ENCODE results near the gene ADAMTSL2. TPM values are rescaled to one million over a fixed set of nuclear protein-coding genes. Genes with fewer than 3 reads are reported as not detected.

ADAMTSL2 gene
- total and polyA plus RNA-seq, 5 donors from 2014 or later: not detected

GRCh38 chr9:133614678-133615077 is 80.2 kb downstream of the ADAMTSL2 start:
- H3K36me3 Mint-ChIP-seq: no peaks in the 10 kb centered on the region
- peaks cover 0 to 2% (median 0%) of the 10 kb centered on the region in 7 donors for H3K9me3 Mint-ChIP-seq
- H3K27ac ChIP-seq (ENCODE audit: insufficient read depth, low read length, poor library complexity, severe bottlenecking): no peak overlapping the region
- no peaks in the 10 kb centered on the region for H3K27me3 ChIP-seq (ENCODE audit: control insufficient read depth, insufficient read depth, low read length)
- peaks cover 3% of the 10 kb centered on the region for H3K4me1 ChIP-seq (ENCODE audit: control insufficient read depth, insufficient read depth, low read length, poor library complexity, severe bottlenecking)
- no peaks in the 10 kb centered on the region for H3K9me3 ChIP-seq (ENCODE audit: control insufficient read depth in 2 of 2, low read length in 2 of 2)
- DNase-seq: no peak
- H3K4me3 Mint-ChIP-seq: no peak overlapping the region
- H3K4me3 ChIP-seq (ENCODE audit: low read depth, low read length): no peak overlapping the region
- peaks cover 29% of the 10 kb centered on the region for H3K27me3 Mint-ChIP-seq
- peaks cover under 1 to 8% (median 3%) of the 10 kb centered on the region in 4 donors for H3K4me1 Mint-ChIP-seq
- H3K36me3 ChIP-seq (ENCODE audit: control insufficient read depth, insufficient read depth, low read length): no peaks in the 10 kb centered on the region
- no peak overlapping the region for H3K27ac Mint-ChIP-seq
- no peak for ATAC-seq (ENCODE audit: low read depth in 2 of 2)

GRCh38 chr9:133615186-133615585 is 80.7 kb downstream of the ADAMTSL2 start:
- Mint-ChIP-seq H3K27me3 (peaks cover 25% of the 10 kb centered on the region), H3K4me1 (peaks cover 5 to 11% (median 6%) of the 10 kb centered on the region in 4 donors), H3K9me3 (peaks cover 0 to 2% (median 0%) of the 10 kb centered on the region in 7 donors), H3K4me3 (no peak overlapping the region), H3K27ac (no peak overlapping the region), H3K36me3 (no peaks in the 10 kb centered on the region)
- no peak for DNase-seq
- Histone ChIP-seq H3K4me1 (ENCODE audit: control insufficient read depth, insufficient read depth, low read length, poor library complexity, severe bottlenecking) (peaks cover 9% of the 10 kb centered on the region), H3K9me3 (ENCODE audit: control insufficient read depth in 2 of 2, low read length in 2 of 2) (no peaks in the 10 kb centered on the region), H3K36me3 (ENCODE audit: control insufficient read depth, insufficient read depth, low read length) (no peaks in the 10 kb centered on the region), H3K4me3 (ENCODE audit: low read depth, low read length) (no peak overlapping the region), H3K27ac (ENCODE audit: insufficient read depth, low read length, poor library complexity, severe bottlenecking) (no peak overlapping the region), H3K27me3 (ENCODE audit: control insufficient read depth, insufficient read depth, low read length) (no peaks in the 10 kb centered on the region)
- no peak for ATAC-seq (ENCODE audit: low read depth in 2 of 2)

GRCh38 chr9:133615606-133616188 is 81.2 kb downstream of the ADAMTSL2 start:
- Histone ChIP-seq H3K9me3 (ENCODE audit: control insufficient read depth in 2 of 2, low read length in 2 of 2) (no peaks in the 10 kb centered on the region), H3K4me3 (ENCODE audit: low read depth, low read length) (no peak overlapping the region), H3K36me3 (ENCODE audit: control insufficient read depth, insufficient read depth, low read length) (no peaks in the 10 kb centered on the region), H3K4me1 (ENCODE audit: control insufficient read depth, insufficient read depth, low read length, poor library complexity, severe bottlenecking) (peaks cover 9% of the 10 kb centered on the region), H3K27ac (ENCODE audit: insufficient read depth, low read length, poor library complexity, severe bottlenecking) (no peak overlapping the region), H3K27me3 (ENCODE audit: control insufficient read depth, insufficient read depth, low read length) (no peaks in the 10 kb centered on the region)
- Mint-ChIP-seq H3K27me3 (peaks cover 20% of the 10 kb centered on the region), H3K9me3 (peaks cover 0 to 2% (median 0%) of the 10 kb centered on the region in 7 donors), H3K4me3 (no peak overlapping the region), H3K36me3 (no peaks in the 10 kb centered on the region), H3K27ac (no peak overlapping the region), H3K4me1 (peaks cover 5 to 14% (median 9%) of the 10 kb centered on the region in 4 donors)
- DNase-seq: no peak
- ATAC-seq (ENCODE audit: low read depth in 2 of 2): no peak

DNA sequence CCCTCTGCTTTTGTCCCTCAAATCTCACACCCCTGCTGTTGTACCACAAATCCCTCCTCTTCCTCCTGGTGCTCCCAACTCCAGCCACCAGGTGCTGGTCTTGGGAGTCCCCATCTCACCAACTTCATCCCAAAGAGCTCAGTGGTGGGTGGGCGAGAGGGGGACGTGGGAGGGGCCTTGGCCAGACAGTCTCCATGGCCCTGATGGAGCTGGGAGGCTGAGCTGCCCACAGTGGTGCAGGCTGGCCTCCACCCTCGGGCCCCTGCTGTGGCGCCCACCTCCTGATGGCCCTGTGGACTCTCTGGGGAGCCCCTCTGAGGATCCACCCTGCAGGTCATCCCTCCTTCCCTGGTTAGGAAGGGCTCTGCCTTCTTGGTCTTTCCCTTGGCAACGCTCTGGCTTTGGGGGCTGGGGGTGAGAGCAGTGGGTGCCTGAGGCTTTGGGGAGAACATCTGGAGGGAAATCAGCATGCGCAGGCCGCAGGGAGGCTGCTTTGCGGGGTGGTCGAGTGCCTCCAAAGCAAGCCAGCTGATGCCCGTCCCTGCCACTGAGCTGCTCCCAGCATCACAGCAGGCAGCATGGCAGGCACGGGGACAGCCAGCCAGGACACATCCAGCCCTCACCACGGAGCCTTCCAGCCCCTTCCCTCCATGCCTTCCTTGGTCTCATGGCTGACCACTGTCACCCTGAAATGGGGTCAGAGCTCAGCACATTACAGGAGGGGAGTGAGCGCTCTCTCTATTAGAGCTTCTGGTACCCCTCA is 82.3 kb downstream of the ADAMTSL2 start:
- Mint-ChIP-seq H3K4me3 (no peak overlapping the region), H3K4me1 (peaks cover 5 to 22% (median 14%) of the 10 kb centered on the region in 4 donors), H3K36me3 (no peaks in the 10 kb centered on the region), H3K27ac (no peak overlapping the region), H3K9me3 (peaks cover 0 to under 1% (median 0%) of the 10 kb centered on the region in 7 donors), H3K27me3 (peaks cover 14% of the 10 kb centered on the region)
- Histone ChIP-seq H3K27me3 (ENCODE audit: control insufficient read depth, insufficient read depth, low read length) (no peaks in the 10 kb centered on the region), H3K9me3 (ENCODE audit: control insufficient read depth in 2 of 2, low read length in 2 of 2) (no peaks in the 10 kb centered on the region), H3K4me3 (ENCODE audit: low read depth, low read length) (no peak overlapping the region), H3K27ac (ENCODE audit: insufficient read depth, low read length, poor library complexity, severe bottlenecking) (no peak overlapping the region), H3K4me1 (ENCODE audit: control insufficient read depth, insufficient read depth, low read length, poor library complexity, severe bottlenecking) (peaks cover 9% of the 10 kb centered on the region), H3K36me3 (ENCODE audit: control insufficient read depth, insufficient read depth, low read length) (no peaks in the 10 kb centered on the region)
- DNase-seq: no peak
- no peak for ATAC-seq (ENCODE audit: low read depth in 2 of 2)

DNA sequence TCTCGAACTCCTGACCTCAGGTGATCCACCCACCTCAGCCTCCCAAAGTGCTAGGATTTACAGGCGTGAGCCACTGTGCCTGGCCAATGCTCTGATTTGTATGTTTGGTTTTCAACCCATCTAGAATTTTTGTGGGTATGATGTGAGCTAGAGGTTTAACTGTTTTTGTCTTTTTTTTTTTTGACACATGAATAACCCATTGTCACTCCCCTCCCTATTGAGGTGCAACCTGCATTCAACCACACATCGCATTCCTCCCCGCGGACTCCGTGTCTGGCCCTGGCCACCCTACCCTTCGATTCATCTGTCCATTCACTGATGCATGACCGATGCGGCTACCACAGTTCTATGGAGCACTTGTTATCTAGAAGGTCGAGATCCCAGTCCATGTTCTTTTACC is 84.2 kb downstream of the ADAMTSL2 start:
- no peak overlapping the region for H3K4me3 ChIP-seq (ENCODE audit: low read depth, low read length)
- peaks cover 9% of the 10 kb centered on the region for H3K4me1 ChIP-seq (ENCODE audit: control insufficient read depth, insufficient read depth, low read length, poor library complexity, severe bottlenecking)
- no peaks in the 10 kb centered on the region for H3K27me3 ChIP-seq (ENCODE audit: control insufficient read depth, insufficient read depth, low read length)
- DNase-seq: no peak
- no peaks in the 10 kb centered on the region for H3K36me3 Mint-ChIP-seq
- no peak overlapping the region for H3K27ac Mint-ChIP-seq
- no peak overlapping the region for H3K27ac ChIP-seq (ENCODE audit: insufficient read depth, low read length, poor library complexity, severe bottlenecking)
- peaks cover 21% of the 10 kb centered on the region for H3K27me3 Mint-ChIP-seq
- H3K9me3 Mint-ChIP-seq: no peaks in the 10 kb centered on the region
- H3K4me1 Mint-ChIP-seq: peaks cover 5 to 26% (median 20%) of the 10 kb centered on the region in 4 donors
- H3K36me3 ChIP-seq (ENCODE audit: control insufficient read depth, insufficient read depth, low read length): no peaks in the 10 kb centered on the region
- no peaks in the 10 kb centered on the region for H3K9me3 ChIP-seq (ENCODE audit: control insufficient read depth in 2 of 2, low read length in 2 of 2)
- no peak for ATAC-seq (ENCODE audit: low read depth in 2 of 2)
- no peak overlapping the region for H3K4me3 Mint-ChIP-seq

DNA sequence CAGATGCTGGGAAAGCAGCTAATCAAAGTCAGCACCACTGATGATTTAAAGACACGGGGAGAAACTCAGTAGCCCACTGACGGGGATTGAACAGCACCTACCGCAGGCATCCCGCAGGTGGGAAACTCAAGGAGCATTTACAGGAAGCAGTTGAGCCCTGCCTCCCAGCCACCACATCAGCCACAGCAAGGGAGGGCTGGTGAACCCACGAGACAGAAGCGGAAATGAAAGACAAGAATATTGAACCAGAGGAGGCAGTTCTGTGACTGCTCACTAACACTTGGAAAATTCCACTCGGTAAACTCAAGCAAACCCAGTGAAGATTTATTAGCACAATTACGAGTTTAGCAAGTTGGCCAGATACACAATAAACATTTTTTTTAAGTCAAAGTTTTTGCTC is 85.3 kb downstream of the ADAMTSL2 start:
- no peaks in the 10 kb centered on the region for H3K9me3 ChIP-seq (ENCODE audit: control insufficient read depth in 2 of 2, low read length in 2 of 2)
- no peaks in the 10 kb centered on the region for H3K36me3 ChIP-seq (ENCODE audit: control insufficient read depth, insufficient read depth, low read length)
- peak overlapping the region in 2 of 4 donors; percentile 24 to 68 for H3K4me3 Mint-ChIP-seq
- ATAC-seq (ENCODE audit: low read depth in 2 of 2) (peak; percentile 68 to 78), DNase-seq (peak in 2 of 3 donors; percentile 26 to 52)
- H3K9me3 Mint-ChIP-seq: no peaks in the 10 kb centered on the region
- H3K4me1 ChIP-seq (ENCODE audit: control insufficient read depth, insufficient read depth, low read length, poor library complexity, severe bottlenecking): peaks cover 9% of the 10 kb centered on the region
- H3K4me1 Mint-ChIP-seq: peaks cover 5 to 26% (median 20%) of the 10 kb centered on the region in 4 donors
- no peaks in the 10 kb centered on the region for H3K27me3 ChIP-seq (ENCODE audit: control insufficient read depth, insufficient read depth, low read length)
- no peaks in the 10 kb centered on the region for H3K36me3 Mint-ChIP-seq
- H3K27ac ChIP-seq (ENCODE audit: insufficient read depth, low read length, poor library complexity, severe bottlenecking): no peak overlapping the region
- peak overlapping the region; percentile 53 for H3K4me3 ChIP-seq (ENCODE audit: low read depth, low read length)
- H3K27me3 Mint-ChIP-seq: peaks cover 21% of the 10 kb centered on the region
- H3K27ac Mint-ChIP-seq: peak overlapping the region in 2 of 3 donors; percentile 30 to 61

DNA sequence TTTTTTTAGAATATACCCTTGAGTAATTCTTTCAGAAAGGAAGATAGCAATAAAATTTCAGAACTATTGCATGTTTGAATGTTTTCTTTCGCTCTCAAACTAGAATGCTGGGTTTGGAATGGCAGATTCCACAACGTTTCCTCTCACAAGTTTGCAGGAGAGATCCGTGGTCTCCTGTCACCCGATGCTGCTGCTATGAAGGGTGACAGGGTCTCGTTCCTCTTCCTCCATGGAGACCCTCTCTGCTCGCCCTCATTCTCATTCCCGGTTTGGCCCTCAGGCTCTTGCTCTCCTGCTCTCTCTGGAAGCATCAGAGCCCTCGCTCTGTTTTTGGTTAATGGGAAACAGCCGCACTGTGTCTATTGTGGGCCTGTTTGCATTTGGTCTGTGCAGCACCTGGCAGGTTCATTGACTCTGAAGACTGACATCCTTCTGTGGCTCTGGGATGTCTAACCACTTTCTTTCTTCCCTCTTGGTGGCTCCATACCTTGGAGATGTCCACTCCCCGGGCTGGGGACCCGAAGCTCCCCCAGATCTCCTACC is 87.3 kb downstream of the ADAMTSL2 start:
- Histone ChIP-seq H3K9me3 (ENCODE audit: control insufficient read depth in 2 of 2, low read length in 2 of 2) (peaks cover 6 to 13% of the 10 kb centered on the region in 2 experiments), H3K4me3 (ENCODE audit: low read depth, low read length) (no peak overlapping the region), H3K4me1 (ENCODE audit: control insufficient read depth, insufficient read depth, low read length, poor library complexity, severe bottlenecking) (peaks cover 9% of the 10 kb centered on the region), H3K27ac (ENCODE audit: insufficient read depth, low read length, poor library complexity, severe bottlenecking) (no peak overlapping the region), H3K36me3 (ENCODE audit: control insufficient read depth, insufficient read depth, low read length) (no peaks in the 10 kb centered on the region), H3K27me3 (ENCODE audit: control insufficient read depth, insufficient read depth, low read length) (no peaks in the 10 kb centered on the region)
- ATAC-seq (ENCODE audit: low read depth in 2 of 2) (no peak), DNase-seq (no peak)
- Mint-ChIP-seq H3K4me1 (peaks cover 5 to 26% (median 20%) of the 10 kb centered on the region in 4 donors), H3K27me3 (peaks cover 17% of the 10 kb centered on the region), H3K36me3 (no peaks in the 10 kb centered on the region), H3K9me3 (peaks cover 0 to 10% (median 4%) of the 10 kb centered on the region in 7 donors), H3K4me3 (peak overlapping the region in 1 of 4 donors; percentile 10), H3K27ac (peak overlapping the region in 1 of 3 donors; percentile 36)

Measured in CD4-positive, CD25-positive, alpha-beta regulatory T cell (primary cell).